AG04449 (cell line): ENCODE data around the gene TUBB4A.

Experiments used
- CTCF ChIA-PET: fragments of 350-600 bp; formaldehyde crosslinking; extraction: SDS; loops from one replicate; lab custom pipeline; 2021; ENCODE audit warnings: antibody characterized with exemption; lab: Yijun Ruan, JAX
- POLR2A ChIA-PET: fragments of 400-600, 350-600 bp; formaldehyde crosslinking; extraction: SDS; loops from one replicate; lab custom pipeline; 2020; ENCODE audit warnings: antibody characterized with exemption, inconsistent platforms; lab: Yijun Ruan, JAX
- DNase-seq: peaks from one replicate; pipeline ENCODE4 v3.0.0-alpha.2; 2010; ENCODE audit warnings: low read depth, low spot score
- H3K4me3 ChIP-seq: 2 replicates; pipeline ENCODE4 v1.5.1; 2011; ENCODE audit warnings: low read depth, mild to moderate bottlenecking, control low read depth, low read length
- TF ChIP-seq, protein P1 (sequence below): IDR thresholded peaks from one replicate; pipeline ENCODE4 v1.5.1; 2011; ENCODE audit warnings: mild to moderate bottlenecking, moderate library complexity, low read length, control low read depth, inconsistent platforms; ENCODE audit not compliant: insufficient read depth; ENCODE audit errors: missing control alignments

TUBB4A gene

DNA sequence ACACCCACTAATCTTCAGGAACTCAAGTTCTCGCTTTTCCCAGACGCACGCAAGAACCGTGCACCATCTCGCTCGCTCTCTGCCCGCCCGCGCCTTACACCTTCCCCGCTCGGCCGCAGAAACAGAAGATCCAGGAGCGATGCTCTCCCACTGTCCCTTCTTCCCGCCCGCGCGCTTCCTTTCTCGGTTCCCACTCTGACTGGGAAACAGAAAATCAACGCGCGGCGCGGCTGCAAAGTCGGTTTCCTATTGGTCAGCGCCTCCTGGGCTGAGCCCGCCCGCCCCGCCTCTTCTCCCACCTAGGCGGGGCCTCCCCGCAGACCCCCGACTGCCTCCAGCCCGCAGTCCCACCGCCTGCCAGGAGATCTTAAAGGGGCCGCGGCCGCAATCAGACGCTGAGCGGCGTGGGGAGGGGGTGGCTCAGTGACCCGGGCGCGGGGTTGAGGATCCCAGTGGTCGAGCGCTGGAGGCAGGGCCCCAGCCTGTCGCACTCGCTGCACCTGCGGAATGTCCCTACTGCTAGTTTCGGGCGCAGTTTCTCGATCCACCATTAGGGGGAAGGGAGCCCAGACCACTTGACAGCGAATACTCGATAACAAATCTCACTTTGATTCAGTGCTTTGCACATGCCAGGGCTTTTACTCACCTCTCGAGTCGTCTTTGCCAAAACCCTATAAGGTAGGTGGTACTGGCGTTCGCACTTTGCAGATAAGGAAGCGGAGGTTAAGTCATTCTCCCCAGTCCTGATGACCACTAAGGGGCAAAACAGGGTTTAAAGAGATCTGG is 41.8 kb downstream of the TUBB4A start:
- POLR2A ChIA-PET = no interaction called here
- CTCF ChIA-PET = no interaction called here
- H3K4me3 ChIP-seq = peak overlapping the region; percentile 74
- DNase-seq = peak; percentile 83
- TF ChIP-seq, protein P1, sequence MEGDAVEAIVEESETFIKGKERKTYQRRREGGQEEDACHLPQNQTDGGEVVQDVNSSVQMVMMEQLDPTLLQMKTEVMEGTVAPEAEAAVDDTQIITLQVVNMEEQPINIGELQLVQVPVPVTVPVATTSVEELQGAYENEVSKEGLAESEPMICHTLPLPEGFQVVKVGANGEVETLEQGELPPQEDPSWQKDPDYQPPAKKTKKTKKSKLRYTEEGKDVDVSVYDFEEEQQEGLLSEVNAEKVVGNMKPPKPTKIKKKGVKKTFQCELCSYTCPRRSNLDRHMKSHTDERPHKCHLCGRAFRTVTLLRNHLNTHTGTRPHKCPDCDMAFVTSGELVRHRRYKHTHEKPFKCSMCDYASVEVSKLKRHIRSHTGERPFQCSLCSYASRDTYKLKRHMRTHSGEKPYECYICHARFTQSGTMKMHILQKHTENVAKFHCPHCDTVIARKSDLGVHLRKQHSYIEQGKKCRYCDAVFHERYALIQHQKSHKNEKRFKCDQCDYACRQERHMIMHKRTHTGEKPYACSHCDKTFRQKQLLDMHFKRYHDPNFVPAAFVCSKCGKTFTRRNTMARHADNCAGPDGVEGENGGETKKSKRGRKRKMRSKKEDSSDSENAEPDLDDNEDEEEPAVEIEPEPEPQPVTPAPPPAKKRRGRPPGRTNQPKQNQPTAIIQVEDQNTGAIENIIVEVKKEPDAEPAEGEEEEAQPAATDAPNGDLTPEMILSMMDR = peak; percentile 36

DNA sequence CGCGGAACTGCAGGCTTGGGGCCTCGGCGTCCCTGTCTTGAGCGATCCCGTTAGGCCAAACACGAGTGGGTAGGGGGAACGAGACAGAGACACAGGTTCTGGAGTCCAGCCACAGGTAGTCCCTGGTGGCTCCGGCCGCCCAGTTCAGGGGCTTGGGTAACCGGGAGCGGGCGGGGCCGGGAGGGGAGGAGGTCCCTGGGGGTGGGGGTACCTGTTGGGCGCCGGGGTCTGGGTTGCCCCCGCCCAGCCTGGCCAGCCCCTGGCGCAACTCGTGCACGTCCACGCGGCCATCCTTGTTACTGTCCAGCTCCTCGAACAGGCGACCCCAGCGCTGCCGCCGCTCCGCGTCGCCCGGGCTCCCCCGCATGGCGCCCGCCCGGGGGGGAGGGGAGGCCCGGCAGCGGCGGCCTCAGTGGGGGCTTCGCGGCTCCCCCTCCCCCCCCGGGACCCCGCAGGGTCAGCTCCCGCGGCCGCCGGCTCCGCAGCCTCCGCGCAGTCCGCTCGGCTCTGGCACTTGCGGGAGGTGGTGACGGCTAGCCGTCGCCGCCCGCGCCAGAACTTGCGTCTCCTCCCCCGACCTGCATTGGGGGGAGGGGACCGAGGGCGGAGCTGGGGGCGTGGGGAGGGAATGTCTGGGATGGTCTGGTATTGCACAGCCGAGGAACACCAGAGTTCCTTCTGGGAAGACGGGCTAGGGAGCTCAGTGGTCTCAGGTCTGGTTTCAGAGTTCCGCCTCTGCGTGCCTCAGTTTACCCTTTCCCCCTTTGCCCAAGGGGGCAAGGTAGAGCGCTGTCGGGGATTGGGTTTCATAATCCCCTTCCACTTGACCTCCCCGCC is 42.6 kb downstream of the TUBB4A start, which contains the start of gene SLC25A23:
SLC25A23 (minus strand) TSS at position 531 of the 837 bp plus-strand sequence; CDS start at position 367, 164 bp downstream.
- H3K4me3 ChIP-seq = peak within 1 kb of the TSS; percentile 74
- ChIA-PET CTCF (no interaction called here), POLR2A (no interaction called here)
- TF ChIP-seq, protein P1 = no peak
- no peak for DNase-seq

DNA sequence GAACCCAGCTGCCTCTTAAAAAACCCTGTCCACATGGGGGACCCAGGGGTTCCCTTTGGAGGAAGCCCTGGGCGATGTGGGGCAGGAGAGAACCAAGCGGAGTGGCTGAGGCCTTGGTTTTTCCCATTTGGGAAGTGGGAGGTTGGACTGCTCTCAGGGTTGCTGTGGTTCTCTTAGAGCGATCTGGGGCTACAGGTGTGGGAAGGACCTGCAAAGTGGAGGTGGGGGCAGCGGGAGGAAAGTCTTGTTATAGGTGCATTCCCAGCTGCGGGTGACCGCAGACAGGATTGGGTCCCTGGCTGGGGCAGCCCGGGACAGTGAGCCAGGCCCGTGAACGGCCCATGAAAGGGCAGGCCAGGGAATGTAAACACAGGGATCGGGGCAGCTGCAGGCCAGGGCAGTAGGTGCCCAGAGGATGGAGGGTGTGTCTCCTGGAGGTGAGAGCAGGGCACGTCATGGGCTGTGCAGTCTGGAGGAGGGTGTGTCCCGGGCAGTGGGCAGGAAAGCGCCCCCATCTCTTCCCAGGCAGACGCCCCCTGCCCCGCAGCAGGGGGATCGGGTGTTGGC is 43.3 kb downstream of the TUBB4A start:
- TF ChIP-seq, protein P1 = no peak
- CTCF ChIA-PET = no interaction called here
- POLR2A ChIA-PET = no interaction called here
- peak overlapping the region; percentile 74 for H3K4me3 ChIP-seq
- no peak for DNase-seq

- H3K4me3 ChIP-seq = peak overlapping the region; percentile 2; the same call in 1 of the 2 replicates
- DNase-seq = no peak
- ChIA-PET CTCF (no interaction called here), POLR2A (no interaction called here)
- TF ChIP-seq, protein P1 = no peak
Observed at GRCh38 chr19:6457958-6458694, 44.0 kb downstream of the TUBB4A start.

- POLR2A ChIA-PET = no interaction called here
- TF ChIP-seq, protein P1 = no peak
- no peak for DNase-seq
- CTCF ChIA-PET = no interaction called here
- no peak overlapping the region for H3K4me3 ChIP-seq
Observed at GRCh38 chr19:6455924-6456323, 46.2 kb downstream of the TUBB4A start.
